GM21576 (cell line): ENCODE measurements around the gene SERINC2.
"Not testable (repeated sequence)": the region's sequence is repeated elsewhere in the genome, so short reads cannot be mapped to it uniquely, and the experiment has no call there.

Experiments
- ATAC-seq: cut with Tn5 transposase; IDR thresholded peaks from one replicate; pipeline ENCODE4 v1.9.1; 2021; ENCODE audit warnings: mild to moderate bottlenecking, moderate library complexity; ENCODE audit not compliant: unreplicated experiment

SERINC2 gene

DNA sequence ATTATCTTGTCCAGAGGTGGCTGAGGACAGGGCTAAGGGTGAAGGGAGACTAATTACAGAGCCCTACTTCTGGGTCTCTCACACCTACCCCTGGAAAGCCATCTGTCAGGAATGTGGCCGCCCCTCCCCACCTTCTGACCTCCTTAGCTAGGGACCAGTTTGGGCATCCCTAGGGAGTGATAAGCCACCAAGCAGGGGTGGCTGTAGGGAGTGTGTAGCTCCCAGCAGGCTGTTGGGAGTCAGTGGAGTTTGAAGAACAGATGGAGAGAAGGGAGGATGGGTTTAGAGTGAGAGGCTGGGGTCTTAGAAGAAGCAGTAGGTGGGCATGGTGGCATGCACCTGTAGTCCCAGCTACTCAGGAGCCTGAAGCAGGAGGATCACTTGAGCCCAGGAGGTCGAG lies 808 bp upstream of the SERINC2 start:
- ATAC-seq: no peak

DNA sequence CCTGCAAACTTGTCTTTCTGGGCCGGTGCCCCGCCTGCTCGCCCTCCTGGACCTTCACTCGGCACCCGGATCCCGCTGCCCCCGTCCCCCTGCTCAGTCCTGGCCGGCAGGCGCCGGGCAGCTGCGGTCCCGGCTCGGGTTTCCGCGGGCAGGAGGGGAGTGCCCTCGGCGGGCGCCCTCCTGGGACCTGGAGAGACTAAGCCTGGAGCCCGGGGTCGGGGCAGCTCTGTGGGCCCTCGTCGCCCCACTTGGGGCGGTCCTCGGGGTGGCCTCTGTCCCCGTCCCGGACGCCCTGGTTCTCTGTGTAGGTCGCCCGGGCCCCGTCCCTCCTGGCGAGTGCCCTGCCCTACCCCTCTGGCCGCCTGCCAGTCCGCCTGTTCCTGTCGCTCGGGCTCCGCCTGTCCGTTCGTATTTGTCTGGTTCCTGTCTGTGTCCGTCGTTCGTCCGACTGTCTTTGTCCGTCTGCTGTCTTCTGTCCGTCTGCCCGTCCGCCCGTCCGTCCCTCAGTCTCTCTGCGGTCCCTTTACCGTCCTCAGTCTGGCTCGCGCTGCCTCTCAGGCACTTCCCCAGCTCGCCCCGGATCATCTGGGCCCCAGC lies 490 bp downstream of the SERINC2 start:
- no peak for ATAC-seq

DNA sequence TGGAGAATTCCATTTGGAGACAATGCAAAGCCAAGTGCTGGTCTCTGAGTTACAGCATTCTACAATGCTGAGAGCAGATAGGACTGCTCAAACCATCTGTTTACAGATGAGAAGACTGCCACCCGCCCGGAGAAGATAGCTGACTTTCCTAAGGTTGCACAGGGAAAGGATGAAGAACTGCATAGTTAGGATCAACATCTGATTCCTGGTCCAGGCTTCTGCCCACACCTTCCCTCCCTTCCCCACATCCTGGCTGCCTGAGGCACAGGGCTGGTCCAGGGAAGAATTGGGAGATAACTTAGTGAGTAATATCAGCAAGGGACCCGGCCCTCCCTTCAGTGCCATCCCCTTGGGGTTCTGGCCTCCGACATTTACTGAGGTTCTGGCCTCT lies 2.0 kb downstream of the SERINC2 start:
- ATAC-seq: no peak

DNA sequence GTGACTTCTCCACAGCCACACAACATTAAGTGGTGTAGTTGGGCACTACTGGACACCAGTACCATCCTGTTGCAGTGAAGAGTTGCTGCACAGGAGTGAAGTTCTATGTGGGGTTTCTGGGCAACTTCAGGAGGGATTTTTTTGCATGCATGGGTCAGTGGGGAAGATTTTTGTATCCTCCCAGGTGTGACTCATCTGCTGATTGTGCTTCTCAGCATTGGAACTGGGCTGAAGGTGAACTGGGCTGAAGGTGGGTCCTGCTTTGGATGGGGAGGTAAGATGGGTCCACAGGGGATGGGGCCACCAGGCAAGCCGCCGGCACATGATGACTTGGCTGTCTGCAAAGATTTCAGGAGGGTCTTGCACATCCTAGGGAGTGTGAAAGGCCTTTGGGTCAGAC lies 2.6 kb downstream of the SERINC2 start:
- ATAC-seq: no peak

DNA sequence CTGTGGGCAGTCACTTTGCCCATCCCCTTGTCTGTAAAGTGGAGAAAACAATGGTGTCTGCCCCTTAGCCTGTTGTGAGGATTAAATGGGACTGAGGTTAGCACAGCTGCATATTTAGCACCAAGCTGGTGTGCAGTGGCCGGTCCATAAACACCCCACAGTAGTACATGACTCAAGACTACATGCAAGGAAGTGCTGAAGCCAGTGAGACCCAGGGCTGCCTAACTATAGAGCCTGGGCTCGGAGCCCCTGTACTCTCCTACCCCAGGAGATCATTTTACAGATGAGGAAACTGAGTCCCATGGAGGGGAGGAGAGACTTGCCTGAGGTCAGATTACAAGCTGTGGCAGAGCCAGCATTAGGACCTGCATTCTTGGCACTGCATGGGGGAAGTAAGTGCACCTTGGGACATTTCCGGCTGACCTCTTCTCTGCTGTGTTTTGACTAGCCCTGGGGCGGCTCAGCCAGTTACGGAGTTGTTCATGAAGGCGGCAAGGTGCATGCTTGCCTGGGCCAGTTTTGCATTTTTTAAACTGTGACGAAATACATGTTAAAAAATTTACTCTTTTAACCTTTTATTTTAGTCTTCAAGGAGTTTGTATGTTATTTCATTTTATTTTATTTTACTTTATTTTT lies 3.2 kb downstream of the SERINC2 start:
- ATAC-seq: no peak

DNA sequence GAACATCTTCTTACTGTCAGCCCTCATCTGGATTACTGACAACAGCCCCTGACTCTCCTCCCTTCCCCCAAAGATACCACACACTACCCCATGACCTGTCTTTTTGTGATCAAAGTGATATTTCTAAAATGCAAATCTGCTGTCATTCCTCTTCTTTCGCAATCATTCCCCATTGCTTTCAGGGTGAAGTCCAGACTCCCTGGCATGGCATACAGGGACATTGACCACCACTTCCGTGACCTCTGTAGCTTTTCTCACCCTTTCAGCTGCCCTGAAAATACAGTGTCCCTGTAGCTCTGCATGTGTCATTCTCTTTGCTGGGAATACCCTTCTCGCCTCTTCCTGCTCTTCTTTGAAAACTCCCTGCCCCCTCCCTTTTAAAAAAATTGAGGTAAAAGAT lies 4.1 kb downstream of the SERINC2 start:
- no peak for ATAC-seq

DNA sequence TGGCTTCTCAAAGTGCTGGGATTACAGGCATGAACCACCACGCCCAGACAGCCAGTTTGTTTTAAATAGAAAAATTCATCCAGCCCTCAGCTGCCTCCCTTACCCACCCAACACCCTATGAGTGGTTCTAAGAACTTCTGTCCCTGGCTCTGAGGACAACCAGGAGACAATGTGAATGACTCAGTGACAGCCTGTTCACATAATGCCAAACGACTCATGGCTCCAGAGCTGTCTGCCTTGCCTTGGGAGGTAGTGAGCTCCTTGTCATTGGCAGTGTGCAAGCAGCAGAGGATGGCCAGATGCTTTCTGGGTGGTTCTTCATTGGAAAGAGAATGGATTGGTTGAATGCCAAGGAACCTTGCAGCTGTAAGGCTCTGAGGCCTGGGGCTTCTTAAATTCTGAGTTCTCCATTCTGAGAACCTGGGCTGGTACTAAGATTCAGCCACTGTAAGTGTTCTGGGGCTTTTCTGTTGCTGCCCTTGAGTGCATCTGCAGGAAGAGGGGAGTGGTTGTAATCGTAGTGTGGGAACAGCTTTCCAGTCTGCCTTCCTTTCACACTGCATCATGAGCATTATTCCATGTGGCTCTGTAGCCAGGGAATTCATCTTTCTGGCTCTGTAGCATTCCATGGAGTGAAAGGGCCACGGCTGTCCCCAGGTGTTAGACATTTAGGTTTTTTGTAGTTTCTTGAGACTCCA lies 5.8 kb downstream of the SERINC2 start:
- ATAC-seq: no peak

DNA sequence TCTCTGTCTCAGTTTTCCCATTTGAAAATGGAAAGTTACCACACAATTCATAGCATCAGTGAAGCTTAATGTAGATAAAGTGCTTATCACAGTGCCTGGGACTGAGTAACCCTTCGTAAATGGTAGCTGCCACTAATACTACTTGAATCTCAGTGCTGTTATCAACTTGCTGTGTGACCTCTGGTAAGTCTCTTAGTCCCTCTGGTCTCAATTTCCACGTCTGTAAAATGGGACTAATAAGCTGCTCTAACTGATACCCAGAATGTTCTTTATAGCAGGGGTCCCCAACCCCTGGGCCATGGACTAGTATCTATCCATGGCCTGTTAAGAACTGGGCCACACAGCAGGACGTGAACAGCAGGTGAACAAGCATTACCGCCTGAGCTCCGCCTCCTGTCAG lies 7.7 kb downstream of the SERINC2 start:
- no peak for ATAC-seq

DNA sequence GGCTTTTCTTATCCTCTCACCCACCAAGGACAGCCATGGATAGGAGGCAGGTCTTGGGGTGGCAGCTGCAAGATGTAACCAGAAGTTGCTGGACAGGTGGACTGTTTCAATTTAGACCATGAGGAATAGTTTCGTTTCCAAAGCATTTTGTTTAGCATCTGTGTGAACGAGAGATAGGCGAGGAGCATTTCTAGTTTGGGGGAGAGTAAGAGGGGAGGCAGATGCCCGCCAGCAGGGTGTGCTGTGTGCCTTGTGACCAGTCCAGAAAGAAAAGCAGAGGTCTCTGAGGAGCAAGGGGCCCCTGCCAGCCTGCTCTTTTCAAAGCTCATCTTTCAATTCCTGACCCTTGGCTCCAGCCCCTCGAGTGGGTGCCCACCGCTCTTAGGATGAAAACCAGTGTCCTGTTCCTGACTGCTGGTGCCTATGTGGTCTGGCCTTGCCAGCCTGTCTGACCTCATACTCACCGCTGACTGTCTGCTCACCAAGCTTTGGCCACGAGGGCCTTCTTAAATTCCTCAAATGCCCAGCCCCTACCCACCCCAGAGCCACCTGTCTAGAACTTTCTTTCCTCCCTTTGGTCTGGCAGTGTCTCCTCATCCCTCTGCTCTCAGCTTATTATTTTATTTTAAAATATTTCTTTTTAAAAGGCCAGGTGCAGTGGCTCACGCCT lies 8.5 kb downstream of the SERINC2 start:
- ATAC-seq: no peak

DNA sequence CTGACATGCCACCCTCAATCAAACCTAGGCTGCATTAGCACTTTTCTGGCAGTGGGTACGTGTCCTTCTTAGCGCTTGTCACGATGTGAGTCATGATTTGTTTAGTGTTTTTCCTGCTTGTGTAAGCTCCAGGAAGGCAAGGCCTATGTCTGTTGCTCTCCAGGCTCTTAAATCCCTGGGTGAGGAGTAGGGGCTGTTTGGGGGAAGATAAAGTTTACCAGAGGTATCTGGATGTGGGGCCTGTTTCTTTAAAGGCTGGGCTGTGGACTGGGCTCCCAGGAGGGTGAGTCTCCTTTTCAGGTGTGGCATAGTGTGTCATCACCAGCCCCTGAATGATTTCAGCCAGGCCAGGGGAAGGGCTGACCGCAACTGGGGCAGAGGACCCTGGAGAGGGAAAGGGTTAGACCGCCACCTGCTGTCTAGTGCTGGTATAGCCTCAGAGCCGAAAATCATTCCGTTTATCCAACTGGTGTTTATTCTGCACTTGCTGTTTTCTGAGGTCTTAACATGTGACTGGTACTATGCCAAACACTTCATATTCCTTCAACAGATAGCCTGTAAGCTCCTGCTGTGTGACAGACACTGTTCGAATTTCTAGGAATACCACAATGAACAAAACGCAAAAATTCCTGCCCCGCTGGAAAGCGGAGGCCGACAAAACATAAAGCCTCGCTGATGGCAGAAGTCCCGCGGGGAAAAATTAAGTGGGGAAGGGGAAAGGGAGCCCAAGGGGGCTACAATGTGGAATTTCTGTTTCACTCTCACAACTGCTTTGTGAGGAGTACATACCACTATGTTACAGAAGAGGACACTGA lies 9.7 kb downstream of the SERINC2 start:
- ATAC-seq: no peak

DNA sequence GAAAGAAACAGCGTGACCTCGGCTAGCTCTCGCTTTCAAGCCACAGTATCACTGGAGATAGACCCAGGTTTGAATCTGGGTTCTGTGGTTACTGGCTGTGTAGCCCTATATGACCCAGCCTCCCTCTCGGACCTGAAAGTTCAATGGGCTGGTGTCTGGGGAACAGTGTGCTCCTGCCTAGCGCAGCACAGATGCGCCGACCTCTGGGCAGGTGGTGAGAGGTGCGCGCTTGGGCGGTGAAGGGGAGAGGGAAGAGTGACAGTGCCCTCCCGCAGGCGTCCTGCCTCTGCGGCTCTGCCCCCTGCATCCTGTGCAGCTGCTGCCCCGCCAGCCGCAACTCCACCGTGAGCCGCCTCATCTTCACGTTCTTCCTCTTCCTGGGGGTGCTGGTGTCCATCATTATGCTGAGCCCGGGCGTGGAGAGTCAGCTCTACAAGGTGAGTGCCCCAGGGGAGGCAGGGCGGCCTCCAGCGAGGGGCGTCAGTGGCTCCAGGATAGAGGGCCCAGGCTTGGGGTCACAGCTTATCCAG lies 10.5 kb downstream of the SERINC2 start:
- ATAC-seq: peak; percentile 67

DNA sequence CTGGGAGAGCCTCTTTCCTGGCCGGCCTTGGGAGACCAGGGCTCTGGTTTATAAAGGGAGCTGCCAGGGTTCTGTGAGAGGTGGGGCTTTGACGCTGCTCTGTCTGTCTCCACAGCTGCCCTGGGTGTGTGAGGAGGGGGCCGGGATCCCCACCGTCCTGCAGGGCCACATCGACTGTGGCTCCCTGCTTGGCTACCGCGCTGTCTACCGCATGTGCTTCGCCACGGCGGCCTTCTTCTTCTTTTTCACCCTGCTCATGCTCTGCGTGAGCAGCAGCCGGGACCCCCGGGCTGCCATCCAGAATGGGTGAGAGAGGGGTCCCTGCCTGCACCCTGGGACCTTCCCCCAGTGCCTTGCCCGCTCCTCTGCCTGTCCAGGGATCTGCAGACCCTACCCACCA lies 11.6 kb downstream of the SERINC2 start:
- no peak for ATAC-seq

DNA sequence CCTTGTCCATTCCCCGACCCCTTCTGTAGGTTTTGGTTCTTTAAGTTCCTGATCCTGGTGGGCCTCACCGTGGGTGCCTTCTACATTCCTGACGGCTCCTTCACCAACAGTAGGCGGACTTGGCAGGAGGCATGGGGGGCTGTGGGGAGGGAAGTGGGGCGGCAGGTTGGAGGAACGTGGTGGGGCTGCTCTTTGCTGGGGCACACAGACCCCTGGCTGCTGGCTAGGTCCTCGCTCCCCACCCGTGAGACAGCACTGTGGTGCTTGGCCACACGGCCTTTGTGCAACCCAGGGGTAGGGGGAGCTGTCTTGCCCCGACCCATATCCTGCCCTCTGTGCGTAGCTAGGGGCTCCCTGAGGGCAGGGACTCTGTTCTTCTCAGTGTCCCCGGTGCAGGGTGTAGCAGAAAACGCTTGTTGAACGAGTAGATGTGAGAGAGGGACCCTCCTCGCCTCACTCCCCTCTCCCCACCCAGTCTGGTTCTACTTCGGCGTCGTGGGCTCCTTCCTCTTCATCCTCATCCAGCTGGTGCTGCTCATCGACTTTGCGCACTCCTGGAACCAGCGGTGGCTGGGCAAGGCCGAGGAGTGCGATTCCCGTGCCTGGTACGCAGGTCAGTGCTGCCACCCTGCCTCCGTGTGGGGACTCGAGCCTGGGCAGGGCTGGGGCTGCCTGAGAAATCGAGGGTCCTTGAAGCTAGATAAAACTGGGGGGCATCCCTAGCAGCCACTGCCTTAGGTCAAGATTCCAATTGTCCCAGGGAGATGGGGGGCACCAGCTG lies 12.5 kb downstream of the SERINC2 start:
- no peak for ATAC-seq

DNA sequence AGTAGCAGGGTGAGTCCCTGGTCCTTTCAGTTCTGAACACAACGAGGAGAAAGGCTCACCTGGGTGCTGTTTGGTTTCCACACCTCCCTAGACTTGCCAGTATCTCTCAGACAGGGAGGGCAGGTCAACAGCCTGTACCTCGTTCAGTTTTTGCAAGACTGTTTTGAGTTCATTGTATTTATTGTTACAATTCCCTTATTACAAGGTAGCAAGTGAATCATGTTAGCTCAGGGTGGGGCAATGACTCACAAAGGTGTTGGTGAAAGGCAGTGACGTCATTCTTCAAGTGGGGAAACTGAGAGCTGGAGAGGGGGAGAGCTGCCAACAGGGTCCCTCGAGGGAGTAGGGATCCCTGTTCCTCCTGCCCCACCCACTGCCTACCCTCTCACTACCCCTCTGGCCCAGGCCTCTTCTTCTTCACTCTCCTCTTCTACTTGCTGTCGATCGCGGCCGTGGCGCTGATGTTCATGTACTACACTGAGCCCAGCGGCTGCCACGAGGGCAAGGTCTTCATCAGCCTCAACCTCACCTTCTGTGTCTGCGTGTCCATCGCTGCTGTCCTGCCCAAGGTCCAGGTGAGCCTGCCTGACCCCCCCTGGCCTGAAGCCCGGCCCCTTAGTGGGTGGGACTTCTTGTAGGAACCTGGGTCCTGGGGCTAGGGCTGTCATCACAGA lies 13.4 kb downstream of the SERINC2 start:
- no peak for ATAC-seq

DNA sequence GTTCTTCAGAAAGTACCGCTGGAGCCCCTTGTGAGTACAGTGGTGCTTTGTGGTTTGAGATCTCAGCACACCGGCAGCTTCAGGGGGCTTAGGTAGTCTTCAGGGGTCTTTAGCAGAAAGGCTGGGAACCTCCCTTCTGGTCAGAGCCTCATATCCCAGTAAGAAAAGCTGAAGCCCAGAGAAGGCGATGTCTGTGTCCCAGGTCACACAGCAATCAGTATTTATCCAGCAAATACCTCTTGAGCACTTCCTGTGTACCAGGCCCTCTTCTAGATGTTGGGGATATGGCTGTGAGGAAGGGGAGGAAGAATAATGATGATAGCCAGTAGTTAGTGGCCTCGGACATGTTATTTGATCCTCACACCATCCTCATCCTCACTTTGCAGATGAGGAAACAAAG lies 14.3 kb downstream of the SERINC2 start:
- no peak for ATAC-seq

DNA sequence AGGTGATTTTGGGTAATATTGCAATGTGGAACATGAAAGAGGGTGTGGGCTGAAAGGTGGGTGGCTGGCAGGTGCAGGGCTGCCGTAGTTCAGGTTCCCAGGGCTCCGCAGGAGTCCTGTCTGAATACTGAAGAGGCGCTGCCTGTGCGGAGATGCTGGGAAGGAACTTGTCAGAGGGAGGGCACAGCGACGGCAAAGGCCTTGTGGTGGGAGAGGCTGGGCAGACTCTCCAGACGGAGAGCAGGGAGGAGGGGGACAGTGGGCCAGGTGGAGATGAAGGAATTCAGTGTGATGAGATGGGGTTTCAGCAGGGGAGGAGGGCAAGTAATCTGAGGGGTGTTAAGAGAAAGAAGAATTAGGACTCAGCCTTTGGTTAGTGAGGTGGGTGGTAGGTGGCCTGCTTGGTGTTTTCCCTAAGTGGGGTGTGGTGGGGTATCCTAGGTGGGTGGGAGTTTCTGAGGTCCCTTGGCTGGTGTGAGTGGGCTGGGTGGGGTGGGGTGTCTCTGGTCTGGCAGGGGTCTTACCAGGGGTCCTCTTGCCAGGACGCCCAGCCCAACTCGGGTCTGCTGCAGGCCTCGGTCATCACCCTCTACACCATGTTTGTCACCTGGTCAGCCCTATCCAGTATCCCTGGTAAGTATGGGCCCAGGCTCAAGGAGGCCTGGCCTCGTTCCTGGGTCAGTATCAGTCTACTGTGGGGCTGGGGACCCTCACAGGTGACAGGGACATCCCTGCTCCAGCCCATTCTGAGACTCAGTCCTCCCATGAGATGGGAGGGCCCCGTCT lies 15.6 kb downstream of the SERINC2 start:
- ATAC-seq: no peak

DNA sequence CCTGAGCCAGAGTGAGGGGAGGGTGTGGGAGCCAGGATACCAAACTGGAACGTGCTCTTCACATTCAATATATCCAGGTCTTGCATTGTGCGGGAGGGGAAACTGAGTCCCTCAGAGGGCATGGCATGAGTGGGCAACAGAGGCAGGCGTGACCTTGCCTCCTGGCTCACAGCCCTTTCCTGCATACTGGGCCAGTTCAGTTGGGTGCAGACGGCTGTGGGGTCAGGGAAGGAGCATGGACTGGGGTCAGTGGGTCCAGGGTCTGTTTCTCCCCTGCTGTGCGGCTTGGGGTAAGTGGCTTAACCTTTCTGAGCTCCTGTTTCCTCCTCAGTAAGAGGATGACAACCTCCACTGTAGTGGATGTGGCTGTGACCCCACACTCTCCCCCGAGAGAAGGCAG lies 16.6 kb downstream of the SERINC2 start:
- no peak for ATAC-seq

DNA sequence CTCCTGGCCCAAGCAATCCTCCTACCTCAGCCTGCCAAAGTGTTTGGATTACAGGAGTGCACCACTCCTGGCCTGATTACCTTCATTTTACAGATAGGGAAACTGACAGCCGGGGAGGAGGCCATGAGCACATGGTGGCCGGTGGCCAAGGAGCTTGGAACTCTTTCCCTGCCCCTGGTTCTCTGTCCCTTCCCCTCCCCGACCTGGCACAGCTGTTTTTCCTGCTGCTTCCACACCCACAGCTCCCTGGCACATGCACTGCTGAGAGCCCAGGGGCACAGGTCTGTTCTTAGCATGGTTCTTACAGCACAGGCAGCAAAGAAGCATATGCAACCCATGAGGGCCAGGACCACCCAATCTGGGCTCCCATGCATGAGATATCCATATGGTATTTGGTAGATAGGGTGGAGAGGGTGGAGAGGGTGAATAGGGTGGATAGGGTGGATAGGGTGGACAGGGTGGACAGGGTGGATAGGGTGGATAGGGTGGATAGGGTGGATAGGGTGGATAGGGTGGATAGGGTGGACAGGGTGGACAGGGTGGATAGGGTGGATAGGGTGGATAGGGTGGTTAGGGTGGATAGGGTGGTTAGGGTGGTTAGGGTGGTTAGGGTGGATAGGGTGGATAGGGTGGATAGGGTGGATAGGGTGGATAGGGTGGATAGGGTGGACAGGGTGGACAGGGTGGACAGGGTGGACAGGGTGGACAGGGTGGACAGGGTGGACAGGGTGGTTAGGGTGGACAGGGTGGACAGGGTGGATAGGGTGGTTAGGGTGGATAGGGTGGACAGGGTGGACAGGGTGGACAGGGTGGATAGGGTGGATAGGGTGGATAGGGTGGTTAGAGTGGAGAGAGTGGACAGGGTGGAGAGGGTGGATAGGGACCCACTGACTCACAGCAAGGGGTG lies 18.6 kb downstream of the SERINC2 start:
- not testable (repeated sequence) for ATAC-seq
